HUES48 (cell line): ENCODE measurements around the gene HNRNPA3.

Experiments
- H3K27ac ChIP-seq: one replicate; pipeline ENCODE4 v1.7.0; 2013; ENCODE audit warnings: low read depth, low read length, inconsistent platforms
- H3K27me3 ChIP-seq: 2 replicates; pipeline ENCODE4 v1.6.1; 2013; ENCODE audit warnings: mild to moderate bottlenecking, low read length; ENCODE audit not compliant: control insufficient read depth, insufficient read depth
- H3K36me3 ChIP-seq: 2 replicates; pipeline ENCODE4 v1.6.1; 2013; ENCODE audit warnings: low read length; ENCODE audit not compliant: control insufficient read depth, insufficient read depth
- H3K4me1 ChIP-seq: 2 replicates; pipeline ENCODE4 v1.6.1; 2013; ENCODE audit warnings: mild to moderate bottlenecking, low read length; ENCODE audit not compliant: control insufficient read depth, insufficient read depth
- H3K4me3 ChIP-seq: 2 replicates; pipeline ENCODE4 v1.5.1; 2013; ENCODE audit warnings: mild to moderate bottlenecking, low read depth, low read length
- H3K9ac ChIP-seq: 2 replicates; pipeline ENCODE4 v1.6.1; 2013; ENCODE audit warnings: mild to moderate bottlenecking, low read depth, low read length, moderate library complexity
- H3K9me3 ChIP-seq: 2 replicates; pipeline ENCODE4 v1.6.1; 2013; ENCODE audit warnings: low read length; ENCODE audit not compliant: control insufficient read depth, insufficient read depth

The HNRNPA3 gene

DNA sequence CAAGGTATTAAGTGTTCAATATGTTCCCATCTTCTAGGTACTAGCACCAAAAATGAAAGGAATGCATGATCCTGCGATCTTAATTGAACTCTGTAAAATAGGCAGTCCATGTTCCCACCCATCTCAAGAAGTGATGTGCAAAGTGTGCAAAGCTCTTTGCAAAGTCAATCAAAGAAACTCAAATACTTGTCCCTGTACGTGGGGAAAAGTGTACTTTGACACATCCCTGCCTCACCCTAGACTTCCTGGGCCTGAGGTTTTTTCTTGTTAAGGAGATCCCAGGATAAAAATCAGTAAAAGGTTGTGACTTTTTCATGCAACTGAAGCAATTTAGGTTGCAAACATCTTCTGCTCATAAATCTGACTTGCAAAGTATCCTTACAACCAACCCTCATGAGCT lies 25.3 kb downstream of the HNRNPA3 start:
- no peak overlapping the region for H3K4me3 ChIP-seq
- H3K27ac ChIP-seq, result no peak overlapping the region
- H3K4me1 ChIP-seq, result peaks cover 30% of the 10 kb centered on the region
- no peaks in the 10 kb centered on the region for H3K27me3 ChIP-seq
- H3K9ac ChIP-seq, result no peak overlapping the region
- H3K9me3 ChIP-seq, result no peaks in the 10 kb centered on the region
- peaks cover 17% of the 10 kb centered on the region for H3K36me3 ChIP-seq

DNA sequence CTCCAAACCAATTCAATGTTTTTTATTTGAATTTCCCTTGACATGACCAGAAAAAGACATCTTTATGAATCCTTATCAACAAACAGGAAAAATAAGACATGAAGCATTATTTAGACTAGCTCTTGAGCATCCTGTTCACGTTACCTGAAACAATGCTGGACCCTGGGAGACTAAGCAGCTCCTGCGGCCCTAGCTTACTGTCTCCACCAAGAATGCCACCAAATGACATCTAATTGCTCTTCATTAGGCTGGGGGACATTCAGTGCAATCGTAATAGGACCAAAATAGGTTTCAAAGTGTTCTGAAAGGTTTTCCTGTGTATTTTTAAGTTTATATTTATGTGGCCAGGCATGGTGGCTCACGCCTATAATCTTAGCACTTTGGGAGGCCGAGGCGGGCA lies 26.5 kb downstream of the HNRNPA3 start:
- peaks cover 33% of the 10 kb centered on the region for H3K4me1 ChIP-seq

DNA sequence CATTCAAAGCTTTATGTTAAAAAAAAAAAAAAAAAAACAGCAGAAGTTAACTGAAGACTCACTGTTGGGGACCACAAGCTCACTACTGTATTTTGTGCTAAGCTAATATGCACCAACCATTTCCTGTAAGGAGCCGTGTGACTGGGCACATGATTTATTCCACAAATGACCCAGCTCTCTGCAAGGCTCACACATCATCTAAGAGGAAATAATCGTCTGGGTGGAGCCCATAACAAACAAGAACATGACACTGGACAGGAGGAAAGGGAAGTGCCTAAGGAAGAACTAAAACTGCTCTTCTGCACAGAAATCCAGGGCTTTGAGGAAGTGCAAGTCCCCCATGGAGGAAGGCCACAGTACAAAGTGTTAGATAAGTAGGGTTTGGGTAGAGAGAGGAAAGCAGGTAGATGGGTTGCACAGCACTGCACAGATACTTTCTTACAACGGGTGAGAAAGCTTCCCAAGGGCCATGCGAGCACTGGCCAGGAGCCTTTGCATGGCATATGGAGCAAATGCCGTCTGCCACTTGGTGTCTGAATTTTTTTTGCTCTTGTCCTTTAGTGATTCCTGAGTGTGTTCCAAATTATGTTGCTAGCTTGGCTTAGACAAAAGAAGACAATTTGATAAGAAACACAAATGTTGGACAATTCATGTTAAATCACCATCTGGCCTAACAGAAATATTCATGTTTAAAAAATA lies 27.5 kb downstream of the HNRNPA3 start:
- Histone ChIP-seq H3K27ac (no peak overlapping the region), H3K36me3 (no peaks in the 10 kb centered on the region; the same call in 1 of the 2 replicates), H3K4me1 (peaks cover 41% of the 10 kb centered on the region), H3K4me3 (no peak overlapping the region), H3K9ac (no peak overlapping the region), H3K27me3 (no peaks in the 10 kb centered on the region), H3K9me3 (no peaks in the 10 kb centered on the region)

More for the DNA sequence above, 26.5 kb downstream of the HNRNPA3 start:
- no peaks in the 10 kb centered on the region for H3K27me3 ChIP-seq
- peaks cover 6% of the 10 kb centered on the region for H3K36me3 ChIP-seq
- no peak overlapping the region for H3K4me3 ChIP-seq
- H3K27ac ChIP-seq, result no peak overlapping the region
- H3K9ac ChIP-seq, result no peak overlapping the region
- no peaks in the 10 kb centered on the region for H3K9me3 ChIP-seq

DNA sequence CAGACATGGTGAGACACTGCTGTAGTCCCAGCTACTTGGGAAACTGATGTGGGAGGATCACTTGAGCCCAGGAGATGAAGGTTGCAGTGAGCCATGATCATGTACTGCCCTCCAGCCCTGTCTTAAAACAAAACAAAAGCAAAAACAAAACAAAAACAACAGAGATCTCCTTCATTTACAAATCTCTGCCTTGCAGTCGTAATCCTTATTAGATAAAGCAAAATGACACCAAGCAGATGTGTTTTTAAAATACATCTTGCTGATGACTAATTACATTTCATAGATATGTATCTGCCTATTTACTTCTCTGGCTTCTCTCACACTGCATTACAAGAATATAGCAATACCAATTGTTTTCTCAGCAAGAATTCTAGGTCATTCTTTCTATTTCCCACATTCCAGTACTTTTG lies 29.1 kb downstream of the HNRNPA3 start:
- Histone ChIP-seq H3K9ac (no peak overlapping the region), H3K27me3 (no peaks in the 10 kb centered on the region), H3K36me3 (no peaks in the 10 kb centered on the region), H3K4me3 (no peak overlapping the region), H3K4me1 (peaks cover 50% of the 10 kb centered on the region), H3K9me3 (no peaks in the 10 kb centered on the region), H3K27ac (peak overlapping the region; percentile 66)

DNA sequence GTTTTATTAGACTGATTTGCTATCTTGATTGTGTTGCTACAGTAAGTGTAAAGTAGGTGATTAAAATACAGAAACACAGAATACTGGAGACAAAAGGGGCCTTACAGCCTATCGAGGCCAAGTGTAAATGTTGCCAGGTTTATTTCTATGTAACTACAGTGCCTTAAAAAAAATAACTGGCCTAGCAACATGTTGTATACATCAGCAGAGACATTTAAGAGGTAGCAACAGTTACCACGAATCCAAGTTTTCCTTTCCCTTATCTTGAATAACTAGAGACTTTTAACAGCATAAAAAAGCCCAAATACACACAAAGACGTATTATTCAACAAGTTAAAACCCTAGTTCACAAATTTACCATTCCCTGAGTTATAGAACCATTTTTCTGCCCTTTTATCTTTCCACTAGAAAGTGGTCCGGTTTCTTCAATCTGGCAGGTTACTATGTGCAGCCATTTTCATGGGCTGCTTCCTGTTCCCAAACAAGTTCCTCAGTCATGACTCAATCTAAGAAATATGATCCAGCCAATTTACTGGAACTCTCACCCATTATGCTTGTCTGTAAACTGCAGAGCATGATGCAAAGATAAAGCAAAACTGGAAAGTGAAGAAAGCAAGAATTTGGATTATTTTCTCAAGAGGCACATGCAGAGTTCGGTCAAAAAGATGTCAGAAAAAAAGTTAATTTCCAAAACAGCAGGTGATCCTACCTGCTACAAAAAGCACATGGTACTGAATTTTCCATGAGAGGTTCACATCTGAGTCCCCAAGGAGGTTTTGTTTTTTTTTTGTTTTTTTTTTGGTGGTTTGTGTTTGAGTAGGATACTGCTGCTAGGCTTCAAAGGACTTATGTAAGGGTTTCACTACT lies 29.8 kb downstream of the HNRNPA3 start:
- H3K4me1 ChIP-seq, result peaks cover 50% of the 10 kb centered on the region
- no peaks in the 10 kb centered on the region for H3K9me3 ChIP-seq
- H3K27me3 ChIP-seq, result no peaks in the 10 kb centered on the region
- H3K4me3 ChIP-seq, result no peak overlapping the region
- H3K36me3 ChIP-seq, result no peaks in the 10 kb centered on the region
- H3K27ac ChIP-seq, result peak overlapping the region; percentile 66
- H3K9ac ChIP-seq, result peak overlapping the region; percentile 5; the same call in 1 of the 2 replicates

DNA sequence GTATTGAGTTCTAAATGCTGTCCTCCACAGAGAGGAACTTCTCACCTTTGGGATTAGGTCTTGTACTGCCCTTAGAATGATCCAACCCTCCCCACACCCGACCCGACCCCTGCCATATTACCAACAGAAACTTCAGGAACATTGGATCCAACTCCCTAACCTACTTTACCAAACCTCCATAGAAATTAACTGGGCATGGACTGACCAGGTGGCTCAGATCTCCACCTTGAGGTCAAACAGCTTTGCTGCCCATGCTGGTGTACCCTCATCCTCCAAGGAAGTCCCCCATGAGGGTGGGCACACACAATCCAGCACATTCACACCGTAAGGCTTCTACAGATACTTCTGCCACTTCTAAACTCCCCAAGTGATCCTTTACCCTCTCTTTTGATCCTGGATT lies 30.5 kb downstream of the HNRNPA3 start:
- peak overlapping the region; percentile 66 for H3K27ac ChIP-seq

DNA sequence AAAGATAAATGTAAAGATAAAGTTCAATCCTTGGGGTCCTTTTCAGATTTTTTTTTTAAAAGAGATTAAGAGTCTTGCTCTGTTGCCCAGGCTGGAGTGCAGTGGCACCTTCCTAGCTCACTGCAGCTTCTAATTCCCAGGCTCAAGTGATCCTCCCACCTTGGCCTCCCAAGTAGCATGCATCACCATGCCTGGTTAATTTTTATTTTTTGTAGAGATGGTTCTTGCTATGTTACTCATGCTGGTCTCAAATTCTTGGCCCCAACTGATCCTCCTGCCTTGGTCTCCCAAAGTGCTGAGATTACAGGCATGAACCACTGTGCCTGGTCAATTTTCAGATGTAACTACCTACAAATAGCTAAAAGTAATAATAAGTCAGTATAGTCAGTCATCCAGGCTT lies 30.9 kb downstream of the HNRNPA3 start:
- Histone ChIP-seq H3K4me3 (no peak overlapping the region), H3K9ac (no peak overlapping the region), H3K27me3 (no peaks in the 10 kb centered on the region), H3K4me1 (peaks cover 50% of the 10 kb centered on the region), H3K27ac (peak overlapping the region; percentile 66), H3K36me3 (no peaks in the 10 kb centered on the region), H3K9me3 (no peaks in the 10 kb centered on the region)

More for the DNA sequence above, 30.5 kb downstream of the HNRNPA3 start:
- Histone ChIP-seq H3K4me1 (peaks cover 50% of the 10 kb centered on the region), H3K9ac (no peak overlapping the region), H3K36me3 (no peaks in the 10 kb centered on the region), H3K4me3 (no peak overlapping the region), H3K9me3 (no peaks in the 10 kb centered on the region), H3K27me3 (no peaks in the 10 kb centered on the region)

DNA sequence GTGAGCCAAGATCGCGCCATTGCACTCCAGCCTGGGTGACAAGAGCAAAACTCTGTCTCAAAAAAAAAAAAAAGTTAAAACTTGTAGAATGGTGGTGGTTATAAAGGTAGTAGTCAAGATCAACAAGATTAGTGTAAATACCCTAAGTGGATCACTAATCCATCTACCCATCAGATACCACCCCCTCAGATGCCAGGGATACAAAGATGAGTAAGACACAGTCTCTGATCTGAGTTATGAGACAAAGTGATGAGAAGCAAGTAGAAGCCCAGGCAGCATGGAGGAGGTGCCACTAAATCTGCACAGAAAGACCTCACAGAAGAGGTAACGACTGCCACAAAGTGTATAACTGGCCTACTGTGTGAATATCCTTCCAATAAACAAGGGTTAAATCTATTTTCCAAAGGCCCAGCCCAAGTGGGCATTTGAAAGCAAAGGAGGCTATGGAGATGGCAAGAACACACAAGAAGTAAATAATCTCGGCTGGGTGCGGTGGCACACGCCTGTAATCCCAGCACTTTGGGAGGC lies 31.7 kb downstream of the HNRNPA3 start:
- Histone ChIP-seq H3K9me3 (no peaks in the 10 kb centered on the region), H3K36me3 (no peaks in the 10 kb centered on the region), H3K27ac (peak overlapping the region; percentile 87), H3K4me3 (no peak overlapping the region; the same call in 1 of the 2 replicates), H3K4me1 (peaks cover 50% of the 10 kb centered on the region), H3K27me3 (no peaks in the 10 kb centered on the region), H3K9ac (no peak overlapping the region)

DNA sequence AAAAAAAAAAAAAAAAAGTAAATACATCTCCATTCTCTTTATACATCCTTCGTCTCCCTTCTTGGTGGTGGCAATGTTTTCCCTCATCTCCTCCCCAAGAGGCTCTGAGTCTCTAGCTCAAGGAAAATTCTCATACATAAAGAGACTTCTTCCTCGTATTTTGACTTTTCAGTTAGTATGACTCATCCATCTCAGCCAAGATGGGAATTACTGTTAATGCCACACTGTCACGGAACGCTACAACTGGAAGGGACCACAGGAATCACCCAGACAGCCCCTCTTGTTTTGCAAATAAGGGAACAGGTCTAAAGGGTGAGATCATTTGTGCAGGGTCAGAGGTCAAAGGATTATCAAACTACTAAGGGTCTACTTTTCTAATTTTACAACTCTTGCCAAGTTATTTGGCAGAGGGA lies 32.4 kb downstream of the HNRNPA3 start:
- no peak overlapping the region for H3K9ac ChIP-seq
- no peaks in the 10 kb centered on the region for H3K36me3 ChIP-seq
- no peaks in the 10 kb centered on the region for H3K27me3 ChIP-seq
- no peak overlapping the region for H3K4me3 ChIP-seq
- H3K27ac ChIP-seq, result peak overlapping the region; percentile 87
- peaks cover 48% of the 10 kb centered on the region for H3K4me1 ChIP-seq
- H3K9me3 ChIP-seq, result no peaks in the 10 kb centered on the region

DNA sequence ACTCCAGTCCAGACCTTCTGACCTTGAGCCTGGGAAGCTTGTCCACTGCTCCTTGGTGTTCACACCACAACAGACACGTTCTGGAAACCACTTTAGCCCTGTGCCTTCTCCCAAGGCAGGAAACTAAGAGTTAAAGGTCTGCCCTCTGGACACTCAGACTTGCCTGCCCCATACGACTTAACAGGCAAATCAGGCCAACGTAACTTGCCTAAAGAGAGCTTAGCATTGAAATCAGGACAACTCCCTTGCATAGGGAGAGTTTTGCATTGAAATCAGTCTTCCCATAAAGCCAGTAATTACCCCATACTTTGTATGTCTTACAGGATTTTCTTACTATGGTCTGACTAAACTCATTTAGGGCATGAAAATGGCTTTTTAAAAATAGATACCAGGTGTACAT lies 33.4 kb downstream of the HNRNPA3 start:
- H3K9ac ChIP-seq, result 0 out of 2 replicates have a peak overlapping the region, but pooled peaks have one; percentile 7
- no peaks in the 10 kb centered on the region for H3K9me3 ChIP-seq
- H3K36me3 ChIP-seq, result no peaks in the 10 kb centered on the region
- H3K4me1 ChIP-seq, result peaks cover 39% of the 10 kb centered on the region
- peak overlapping the region; percentile 78 for H3K27ac ChIP-seq
- H3K27me3 ChIP-seq, result no peaks in the 10 kb centered on the region
- H3K4me3 ChIP-seq, result no peak overlapping the region
